ENCODE measurements around the gene CA12.

GRCh38 chr15:63353887-63354286 lies 27.8 kb downstream of the CA12 start:
- TF ChIP-seq CTCF (IDR thresholded peaks at IDR 0.05) (no peak), POLR2A (IDR thresholded peaks at IDR 0.05) (no peak)
